SK-N-SH treated with all-trans-retinoic acid at 6 μM for 48 hours (cell line): ENCODE data around the gene ZNF547.

Experiments used
- ARNTL ChIP-seq: fragments of 450-650 bp; formaldehyde crosslinking; IDR thresholded peaks from 2 replicates; pipeline ENCODE4 v1.5.0; 2020; ENCODE audit warnings: low read depth, mild to moderate bottlenecking, moderate library complexity, borderline replicate concordance
- CREB5 ChIP-seq: fragments of 250-450 bp; sonication (Bioruptor Pico); IDR thresholded peaks from 2 replicates; pipeline ENCODE4 v1.5.1; 2020; ENCODE audit warnings: low read depth, mild to moderate bottlenecking, moderate library complexity
- CSDC2 ChIP-seq: fragments of 250-450 bp; sonication (Bioruptor Pico); IDR thresholded peaks from 2 replicates; pipeline ENCODE4 v1.5.0; 2020; ENCODE audit warnings: mild to moderate bottlenecking, moderate library complexity
- CSRNP3 ChIP-seq: fragments of 250-450 bp; sonication (Bioruptor Pico); IDR thresholded peaks from 2 replicates; pipeline ENCODE4 v1.5.1; 2021; ENCODE audit warnings: mild to moderate bottlenecking, moderate library complexity
- ESRRG ChIP-seq: fragments of 250-450 bp; sonication (Bioruptor Pico); IDR thresholded peaks from 2 replicates; pipeline ENCODE4 v1.6.1; 2021; ENCODE audit warnings: mild to moderate bottlenecking
- GLIS3 ChIP-seq: fragments of 250-450 bp; sonication (Bioruptor Pico); IDR thresholded peaks from 2 replicates; pipeline ENCODE4 v1.5.0; 2020; ENCODE audit warnings: mild to moderate bottlenecking, moderate library complexity
- OSR1 ChIP-seq: fragments of 250-450 bp; sonication (Bioruptor Pico); IDR thresholded peaks from 2 replicates; pipeline ENCODE4 v1.8.0; 2022; ENCODE audit warnings: moderate library complexity, mild to moderate bottlenecking, inconsistent platforms
- ZC3H10 ChIP-seq: fragments of 250-450 bp; sonication (Bioruptor Pico); IDR thresholded peaks from 2 replicates; pipeline ENCODE4 v1.5.1; 2021; ENCODE audit warnings: mild to moderate bottlenecking, moderate library complexity
- ZFP3 ChIP-seq: fragments of 250-450 bp; sonication (Bioruptor Pico); IDR thresholded peaks from 2 replicates; pipeline ENCODE4 v1.5.0; 2020; ENCODE audit warnings: mild to moderate bottlenecking, moderate library complexity
- ZNF565 ChIP-seq: fragments of 450-650 bp; formaldehyde crosslinking; conservative IDR thresholded peaks from 2 replicates; pipeline ENCODE4 v1.5.0; 2020; ENCODE audit warnings: low read depth, mild to moderate bottlenecking, moderate library complexity
- ZNF70 ChIP-seq: fragments of 450-650 bp; formaldehyde crosslinking; IDR thresholded peaks from 2 replicates; pipeline ENCODE4 v1.5.0; 2020; ENCODE audit warnings: mild to moderate bottlenecking, moderate library complexity
- ZNF8 ChIP-seq: fragments of 450-650 bp; formaldehyde crosslinking; IDR thresholded peaks from 2 replicates; pipeline ENCODE4 v1.5.0; 2020; ENCODE audit warnings: mild to moderate bottlenecking, moderate library complexity
- TF ChIP-seq, protein P1 (sequence below): fragments of 250-450 bp; sonication (Bioruptor Pico); IDR thresholded peaks from 2 replicates; pipeline ENCODE4 v1.8.0; 2020; ENCODE audit warnings: mild to moderate bottlenecking, moderate library complexity, borderline replicate concordance
- TF ChIP-seq, protein P2 (sequence below): fragments of 250-450 bp; sonication (Bioruptor Pico); IDR thresholded peaks from 2 replicates; pipeline ENCODE4 v1.5.0; 2020; ENCODE audit warnings: mild to moderate bottlenecking, moderate library complexity

DNA sequence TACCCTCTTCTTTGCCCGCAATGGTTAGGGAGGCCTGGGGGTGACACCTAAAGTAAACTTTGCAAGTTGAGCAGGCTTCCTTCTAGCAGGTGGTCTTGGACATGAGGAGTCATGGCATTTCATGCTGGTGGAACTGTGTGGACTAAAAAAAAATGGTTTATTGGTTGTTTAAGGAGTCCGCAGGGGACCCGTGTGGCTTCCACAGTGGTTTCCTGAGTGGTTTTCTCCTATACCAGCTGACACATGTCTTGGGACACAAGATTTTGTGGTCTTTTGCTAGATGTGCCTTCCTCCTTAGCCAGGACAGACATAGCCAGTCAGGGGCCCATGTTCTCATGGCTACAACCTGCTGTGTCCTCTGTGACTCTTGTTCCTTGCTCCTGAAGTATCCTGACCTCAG lies 41.6 kb upstream of the ZNF547 start:
- TF ChIP-seq OSR1 (no peak), ZFP3 (CRISPR knock-in tag) (no peak), ZC3H10 (no peak), GLIS3 (no peak), CSDC2 (CRISPR knock-in tag) (no peak), ARNTL (CRISPR knock-in tag) (no peak), ZNF70 (CRISPR knock-in tag) (no peak), ZNF565 (CRISPR knock-in tag) (no peak), CREB5 (CRISPR knock-in tag) (no peak), ZNF8 (CRISPR knock-in tag) (no peak), CSRNP3 (CRISPR knock-in tag) (no peak), ESRRG (no peak)
- TF ChIP-seq, protein P1, sequence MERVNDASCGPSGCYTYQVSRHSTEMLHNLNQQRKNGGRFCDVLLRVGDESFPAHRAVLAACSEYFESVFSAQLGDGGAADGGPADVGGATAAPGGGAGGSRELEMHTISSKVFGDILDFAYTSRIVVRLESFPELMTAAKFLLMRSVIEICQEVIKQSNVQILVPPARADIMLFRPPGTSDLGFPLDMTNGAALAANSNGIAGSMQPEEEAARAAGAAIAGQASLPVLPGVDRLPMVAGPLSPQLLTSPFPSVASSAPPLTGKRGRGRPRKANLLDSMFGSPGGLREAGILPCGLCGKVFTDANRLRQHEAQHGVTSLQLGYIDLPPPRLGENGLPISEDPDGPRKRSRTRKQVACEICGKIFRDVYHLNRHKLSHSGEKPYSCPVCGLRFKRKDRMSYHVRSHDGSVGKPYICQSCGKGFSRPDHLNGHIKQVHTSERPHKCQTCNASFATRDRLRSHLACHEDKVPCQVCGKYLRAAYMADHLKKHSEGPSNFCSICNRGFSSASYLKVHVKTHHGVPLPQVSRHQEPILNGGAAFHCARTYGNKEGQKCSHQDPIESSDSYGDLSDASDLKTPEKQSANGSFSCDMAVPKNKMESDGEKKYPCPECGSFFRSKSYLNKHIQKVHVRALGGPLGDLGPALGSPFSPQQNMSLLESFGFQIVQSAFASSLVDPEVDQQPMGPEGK (CRISPR knock-in tag) = no peak
- TF ChIP-seq, protein P2, sequence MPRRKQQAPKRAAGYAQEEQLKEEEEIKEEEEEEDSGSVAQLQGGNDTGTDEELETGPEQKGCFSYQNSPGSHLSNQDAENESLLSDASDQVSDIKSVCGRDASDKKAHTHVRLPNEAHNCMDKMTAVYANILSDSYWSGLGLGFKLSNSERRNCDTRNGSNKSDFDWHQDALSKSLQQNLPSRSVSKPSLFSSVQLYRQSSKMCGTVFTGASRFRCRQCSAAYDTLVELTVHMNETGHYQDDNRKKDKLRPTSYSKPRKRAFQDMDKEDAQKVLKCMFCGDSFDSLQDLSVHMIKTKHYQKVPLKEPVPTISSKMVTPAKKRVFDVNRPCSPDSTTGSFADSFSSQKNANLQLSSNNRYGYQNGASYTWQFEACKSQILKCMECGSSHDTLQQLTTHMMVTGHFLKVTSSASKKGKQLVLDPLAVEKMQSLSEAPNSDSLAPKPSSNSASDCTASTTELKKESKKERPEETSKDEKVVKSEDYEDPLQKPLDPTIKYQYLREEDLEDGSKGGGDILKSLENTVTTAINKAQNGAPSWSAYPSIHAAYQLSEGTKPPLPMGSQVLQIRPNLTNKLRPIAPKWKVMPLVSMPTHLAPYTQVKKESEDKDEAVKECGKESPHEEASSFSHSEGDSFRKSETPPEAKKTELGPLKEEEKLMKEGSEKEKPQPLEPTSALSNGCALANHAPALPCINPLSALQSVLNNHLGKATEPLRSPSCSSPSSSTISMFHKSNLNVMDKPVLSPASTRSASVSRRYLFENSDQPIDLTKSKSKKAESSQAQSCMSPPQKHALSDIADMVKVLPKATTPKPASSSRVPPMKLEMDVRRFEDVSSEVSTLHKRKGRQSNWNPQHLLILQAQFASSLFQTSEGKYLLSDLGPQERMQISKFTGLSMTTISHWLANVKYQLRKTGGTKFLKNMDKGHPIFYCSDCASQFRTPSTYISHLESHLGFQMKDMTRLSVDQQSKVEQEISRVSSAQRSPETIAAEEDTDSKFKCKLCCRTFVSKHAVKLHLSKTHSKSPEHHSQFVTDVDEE (CRISPR knock-in tag) = no peak
